Ramos (cell line): ENCODE measurements around the gene OLFML2A.

ENCODE experiments used
- in situ Hi-C: fragments of 300-500 bp; cut with MboI; formaldehyde crosslinking; loops from one replicate; pipeline ENCODE4 v1.14.3; 2022; ENCODE audit warnings: low sequenced_read_pairs; ENCODE audit not compliant: unreplicated experiment

The OLFML2A gene

GRCh38 chr9:124843456-124844034, 66.6 kb downstream of the OLFML2A start:
- in situ Hi-C loops = loop anchor here (10.0 kb wide), 1 partner anchor 229 kb away; no protein-coding TSS in a partner anchor

GRCh38 chr9:124844291-124844690, 67.4 kb downstream of the OLFML2A start:
- in situ Hi-C loops = loop anchor here (10.0 kb wide), 1 partner anchor 229 kb away; no protein-coding TSS in a partner anchor

GRCh38 chr9:124846467-124846866, 69.5 kb downstream of the OLFML2A start:
- in situ Hi-C loops = loop anchor here (10.0 kb wide), 1 partner anchor 232 kb away; no protein-coding TSS in a partner anchor

DNA sequence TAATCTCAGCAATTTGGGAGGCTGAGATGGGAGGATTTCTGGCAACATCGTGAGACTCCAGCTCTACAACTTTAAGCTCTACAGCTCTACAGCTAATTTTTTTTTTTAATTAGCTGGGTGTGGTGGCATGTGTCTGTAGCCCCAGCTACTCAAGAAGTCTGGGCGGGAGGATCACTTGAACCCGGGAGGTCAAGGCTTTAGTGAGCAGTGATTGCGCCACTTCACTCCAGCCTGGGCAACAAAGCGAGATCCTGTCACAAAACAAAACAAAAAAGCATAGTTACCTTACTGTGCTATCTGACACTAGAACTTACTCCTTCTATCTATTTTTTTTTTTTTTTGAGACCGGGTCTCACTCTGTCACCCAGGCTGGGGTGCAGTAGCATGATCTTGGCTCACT, 70.0 kb downstream of the OLFML2A start:
- in situ Hi-C loops = loop anchor here (10.0 kb wide), 1 partner anchor 232 kb away; no protein-coding TSS in a partner anchor

- in situ Hi-C loops = loop anchor here (5.0 to 10.0 kb wide), 2 partner anchors 78 to 235 kb away; partner anchors contain the start of gene NR6A1
Measured at GRCh38 chr9:124849801-124850200, 72.9 kb downstream of the OLFML2A start.

DNA sequence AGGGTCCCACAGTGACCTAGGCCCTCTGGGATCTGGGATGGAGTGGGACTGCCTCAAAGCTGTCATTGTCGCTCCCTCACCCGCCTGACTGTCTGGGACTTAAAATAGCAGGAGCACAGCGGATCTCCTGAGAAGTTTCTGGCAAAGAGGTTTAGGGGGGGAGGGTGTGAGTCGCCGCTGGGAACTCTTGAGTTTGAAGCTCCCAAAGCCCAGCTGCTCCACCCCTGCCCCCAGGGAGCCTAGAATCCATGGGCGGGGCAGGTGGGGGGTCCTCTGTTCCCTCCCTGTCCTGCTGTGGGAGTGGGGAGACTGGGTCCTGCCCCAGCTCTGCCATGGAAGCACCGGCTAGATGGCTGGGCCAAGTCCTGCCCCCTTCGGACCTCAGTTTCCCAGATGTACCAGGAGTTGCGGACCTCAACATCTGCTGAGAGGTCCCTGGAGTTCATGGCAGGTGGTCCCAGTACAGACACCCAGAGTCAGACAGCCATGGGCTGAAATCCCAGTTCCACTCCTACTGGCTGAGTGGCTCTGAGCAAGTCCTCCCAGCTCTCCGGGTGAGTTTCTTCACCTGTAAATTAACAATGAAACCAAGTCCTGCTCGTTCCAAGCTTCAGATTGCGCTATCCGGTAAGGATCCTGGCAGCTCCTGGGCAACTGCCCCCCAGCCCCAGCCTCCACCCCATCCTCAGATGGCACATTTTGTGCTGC, 75.3 kb downstream of the OLFML2A start:
- in situ Hi-C loops = loop anchor here (5.0 kb wide), 1 partner anchor 80 kb away; the partner anchor contains the start of gene NR6A1

DNA sequence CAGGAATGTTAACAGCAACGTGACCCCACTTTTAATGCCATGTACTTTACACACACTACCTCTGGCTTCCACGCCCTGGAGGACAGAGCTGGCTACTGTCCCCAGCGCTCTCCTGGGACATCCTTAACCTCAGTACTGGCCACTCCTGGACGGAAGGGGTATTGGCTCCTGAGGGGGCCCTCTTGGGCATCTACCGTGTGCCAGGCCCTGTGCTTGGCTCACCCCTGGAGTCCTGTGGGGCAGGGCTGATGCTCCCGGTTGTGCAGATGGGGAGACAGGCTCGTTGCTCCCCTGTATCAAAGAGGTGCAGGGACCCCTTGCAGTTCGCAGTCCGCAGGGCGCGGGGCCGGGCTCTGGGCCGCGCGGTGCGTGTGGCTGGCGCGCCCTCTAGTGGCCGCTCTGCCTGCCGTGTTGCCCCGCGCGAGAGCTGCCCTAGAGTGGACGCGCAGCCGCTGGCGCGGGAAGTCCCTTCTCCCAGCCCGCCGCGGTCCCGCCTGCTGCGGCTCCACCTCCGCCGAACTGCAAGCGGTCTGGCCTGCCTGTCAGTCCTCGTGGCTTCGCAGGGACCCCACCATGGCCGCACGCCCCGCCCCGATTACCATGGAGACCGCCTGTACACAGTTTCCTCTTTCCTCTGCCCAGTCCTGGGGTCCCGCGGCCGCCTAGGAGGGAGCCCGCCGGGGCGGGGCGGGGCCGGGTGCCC, 76.0 kb downstream of the OLFML2A start, which contains the start of gene WDR38:
Gene WDR38, plus strand, starts transcription at position 632 of the 703 bp plus-strand sequence. CDS start 72 bp downstream, outside the sequence.
- in situ Hi-C loops = loop anchor here (5.0 kb wide), 1 partner anchor 81 kb away; the partner anchor contains the start of gene NR6A1

DNA sequence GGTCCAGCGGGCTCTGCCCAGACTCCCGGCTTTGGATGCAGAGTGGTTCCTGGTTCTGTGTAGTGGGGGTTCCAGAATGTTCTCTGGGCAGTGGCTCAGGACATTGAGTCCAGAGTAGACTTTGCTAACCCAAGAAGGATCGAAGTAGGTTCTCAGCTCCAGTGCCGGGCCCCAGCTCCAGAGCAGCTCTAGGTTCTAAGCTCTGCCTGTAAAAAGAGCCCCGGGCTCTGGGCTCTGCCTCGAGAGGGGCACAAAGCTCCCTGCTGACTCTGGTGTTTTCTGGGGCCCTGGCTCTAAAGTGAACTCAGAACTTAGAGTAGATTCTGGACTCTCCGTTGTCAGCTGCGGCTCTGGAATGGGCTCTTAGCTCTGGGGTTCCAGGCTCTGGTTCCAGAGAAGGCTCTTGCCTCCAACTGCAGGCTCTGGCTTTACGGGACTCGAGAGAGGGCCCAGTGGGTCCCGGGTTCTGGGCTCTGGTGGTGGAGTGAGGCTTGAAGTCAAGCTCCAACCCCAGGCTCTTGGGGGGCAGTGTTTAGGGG, 76.7 kb downstream of the OLFML2A start:
- in situ Hi-C loops = loop anchor here (5.0 kb wide), 1 partner anchor 81 kb away; the partner anchor contains the start of gene NR6A1

DNA sequence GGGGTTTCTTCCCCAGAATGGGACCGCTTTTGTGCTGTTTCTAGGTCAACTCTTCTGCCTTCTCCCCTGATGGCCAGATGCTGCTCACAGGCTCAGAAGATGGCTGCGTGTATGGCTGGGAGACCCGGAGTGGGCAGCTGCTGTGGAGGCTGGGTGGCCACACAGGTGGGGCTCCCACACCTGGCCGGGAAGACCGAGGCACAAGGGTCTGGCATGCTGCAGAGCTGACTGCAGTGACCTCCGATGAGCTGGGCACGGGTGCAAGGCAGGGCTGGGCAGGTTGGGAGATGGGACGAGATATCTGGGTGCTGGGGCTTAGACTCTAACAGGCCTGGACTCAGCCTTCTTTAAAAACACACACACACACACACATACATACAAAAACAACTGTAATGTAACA, 77.2 kb downstream of the OLFML2A start:
- in situ Hi-C loops = loop anchor here (5.0 kb wide), 1 partner anchor 82 kb away; the partner anchor contains the start of gene NR6A1

DNA sequence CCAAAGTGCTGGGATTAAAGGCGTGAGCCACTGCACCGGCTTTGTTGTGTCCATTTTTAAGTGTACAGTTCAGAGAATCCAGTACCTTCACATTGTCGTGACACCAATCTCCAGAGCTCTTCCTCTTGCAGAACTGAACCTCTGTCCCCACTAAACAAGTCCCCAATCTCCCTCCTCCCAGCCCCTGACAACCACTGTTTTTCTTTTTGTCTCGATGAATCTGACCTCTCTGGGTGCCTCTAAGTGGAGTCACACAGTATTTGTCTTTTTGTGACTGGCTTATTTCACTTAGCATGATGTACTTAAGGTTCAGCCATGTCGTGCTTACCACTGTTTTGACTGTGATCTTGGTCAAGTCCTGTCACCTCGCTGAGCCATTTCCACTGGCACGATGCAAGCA, 77.9 kb downstream of the OLFML2A start:
- in situ Hi-C loops = loop anchor here (5.0 kb wide), 1 partner anchor 83 kb away; the partner anchor contains the start of gene NR6A1

GRCh38 chr9:124855566-124855943, 78.6 kb downstream of the OLFML2A start:
- in situ Hi-C loops = no loop called here

- in situ Hi-C loops = no loop called here
Measured at GRCh38 chr9:124855944-124856765, 79.2 kb downstream of the OLFML2A start.

DNA sequence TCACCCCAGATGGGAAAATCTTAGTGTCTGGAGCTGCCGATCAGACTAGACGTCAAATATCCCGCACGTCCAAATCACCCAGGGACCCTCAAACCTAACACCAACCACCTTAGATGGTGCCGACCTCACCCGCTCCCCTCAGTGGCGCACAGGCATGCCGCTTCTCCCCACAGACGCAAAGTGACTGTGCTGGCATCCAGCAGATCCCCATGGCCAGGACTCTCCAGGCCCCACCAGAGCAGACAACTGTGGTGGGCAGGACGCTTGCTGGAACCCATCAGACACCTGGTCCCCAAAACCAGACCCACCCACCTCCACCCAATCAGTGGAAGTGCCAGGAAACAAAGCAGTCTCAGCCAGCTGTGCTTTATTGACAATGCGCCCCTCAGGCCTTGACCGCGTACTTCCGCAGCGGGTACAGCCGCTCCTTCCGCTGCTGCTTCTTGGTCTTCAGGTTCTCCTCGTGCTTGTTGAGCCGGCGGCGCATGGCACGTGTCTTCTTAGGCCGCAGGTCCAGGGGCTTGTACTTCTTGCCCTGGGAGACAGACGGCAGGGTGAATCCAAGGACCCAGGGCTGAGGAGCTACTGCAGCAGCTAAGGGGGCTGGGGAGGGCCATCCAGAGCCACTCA, 80.7 kb downstream of the OLFML2A start:
- in situ Hi-C loops = no loop called here

DNA sequence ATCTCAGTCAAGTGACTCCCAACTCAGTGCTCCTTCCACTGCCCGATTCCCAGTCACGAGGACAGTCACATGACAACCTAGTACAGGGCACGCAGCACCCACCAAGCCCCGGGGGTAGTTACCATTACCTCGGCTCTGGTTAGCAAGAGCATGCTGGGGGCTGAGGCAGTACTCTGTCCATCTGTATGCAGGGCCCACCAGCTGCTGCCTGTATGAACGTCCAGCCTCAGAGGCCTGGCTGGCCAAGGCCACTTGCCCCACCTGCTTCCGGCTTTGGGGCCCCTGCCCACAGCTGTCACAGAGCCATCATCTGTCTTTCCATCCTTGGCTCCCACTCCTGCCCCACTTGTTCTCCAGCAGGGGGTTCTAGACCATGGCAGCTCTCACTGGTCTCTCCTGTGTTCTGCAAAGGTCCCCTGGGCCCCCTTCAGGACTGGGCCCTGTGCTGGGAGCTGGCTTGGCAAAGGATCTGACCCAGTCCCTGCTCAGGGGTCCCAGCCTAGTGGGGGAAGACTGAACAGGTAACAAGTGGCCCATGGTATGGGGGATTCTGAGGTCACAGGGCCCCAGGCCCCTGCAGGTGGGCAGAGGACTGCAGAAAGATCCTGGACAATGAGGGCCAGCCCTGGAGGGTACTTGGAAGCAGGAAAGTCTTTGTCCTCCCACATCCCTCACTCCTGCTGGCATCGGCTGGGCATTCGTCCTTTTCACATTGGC, 81.6 kb downstream of the OLFML2A start:
- in situ Hi-C loops = no loop called here

- in situ Hi-C loops = no loop called here
Measured at GRCh38 chr9:124859803-124860581, 83.1 kb downstream of the OLFML2A start.

GRCh38 chr9:124860582-124861341, 83.8 kb downstream of the OLFML2A start:
- in situ Hi-C loops = no loop called here
